ENCODE measurements around the gene MTG2. TPM values are rescaled to one million over a fixed set of nuclear protein-coding genes. Genes with fewer than 3 reads are reported as not detected.

MTG2 gene
- total and polyA plus RNA-seq, 10 of the 15 experiments (the other 5 are each of a cell fraction or from before 2014, with no cell fraction given) = 6.2 to 52.4 (median 34.3) TPM

DNA sequence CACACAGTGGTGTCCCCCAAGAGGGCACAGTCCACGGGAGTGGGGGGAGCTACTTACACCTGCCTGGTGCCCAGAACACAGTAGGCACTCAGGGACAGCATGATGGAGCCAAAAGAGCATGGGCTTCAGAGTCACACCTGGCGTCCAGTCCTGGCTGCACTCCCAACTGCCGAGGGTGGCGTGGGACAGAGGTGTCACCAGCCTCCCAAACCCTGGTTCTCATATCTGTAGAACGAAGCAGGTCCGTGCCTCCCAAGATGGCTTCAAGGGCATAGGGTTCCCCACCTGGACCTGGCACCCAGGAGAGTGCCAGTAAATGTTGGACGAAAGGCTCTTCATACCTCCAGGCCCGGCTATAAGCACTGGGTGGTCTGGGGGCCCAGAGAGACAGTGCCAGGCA lies 28.4 kb downstream of the MTG2 start:
- DNase-seq (ENCODE audit: low read depth, low spot score) = no peak
- Histone ChIP-seq H3K4me3 (no peak overlapping the region), H3K27me3 (replicated peaks in 1 of 2; ENCODE audit: control insufficient read depth in 2 of 2, insufficient read depth in 2 of 2, low read length in 1 of 2) (no peaks in the 10 kb centered on the region), H3K79me2 (ENCODE audit: control insufficient read depth, insufficient read depth, low read length) (no peaks in the 10 kb centered on the region), H3K27ac (ENCODE audit: control insufficient read depth, insufficient read depth) (no peak overlapping the region), H3K9ac (ENCODE audit: control insufficient read depth, insufficient read depth, low read length) (no peak overlapping the region), H3K9me3 (replicated peaks; ENCODE audit: control insufficient read depth, insufficient read depth, low read length) (no peaks in the 10 kb centered on the region), H4K20me1 (ENCODE audit: control insufficient read depth, insufficient read depth) (no peaks in the 10 kb centered on the region), H3K4me1 (ENCODE audit: control insufficient read depth, insufficient read depth, low read length) (no peaks in the 10 kb centered on the region), H2AFZ (ENCODE audit: control insufficient read depth, low read depth, low read length) (no peak overlapping the region), H3K4me2 (ENCODE audit: control insufficient read depth, insufficient read depth) (no peak overlapping the region), H3K36me3 (ENCODE audit: control insufficient read depth in 2 of 2, insufficient read depth in 2 of 2, low read length in 1 of 2) (no peaks in the 10 kb centered on the region)
- no peak for FAIRE-seq
- ChIA-PET SMC1A (ENCODE audit: uncharacterized antibody, unreplicated experiment) (no interaction called here), POLR2A (no interaction called here), CTCF (no interaction called here), RAD21 (ENCODE audit: unreplicated experiment) (no interaction called here)
- intact Hi-C loops (cut with micrococcal nuclease; ENCODE audit: unreplicated experiment) = no loop called here
- TF ChIP-seq TCF3 (IDR thresholded peaks at IDR 0.05; ENCODE audit: borderline replicate concordance, insufficient read depth, low read depth, low read length) (no peak), EZH2 (IDR thresholded peaks at IDR 0.05; ENCODE audit: borderline replicate concordance, control insufficient read depth, low read depth, low read length) (no peak)
- no peak for ATAC-seq
- no TSS peak for BruUV-seq (replicated peaks)
- in situ Hi-C loops (cut with MboI) = no loop called here
- 50% methylated on average over 8 of the region's 8 CpGs for WGBS (ENCODE audit: insufficient coverage, insufficient replicate concordance, low lambda C conversion rate, missing lambda C conversion rate)

DNA sequence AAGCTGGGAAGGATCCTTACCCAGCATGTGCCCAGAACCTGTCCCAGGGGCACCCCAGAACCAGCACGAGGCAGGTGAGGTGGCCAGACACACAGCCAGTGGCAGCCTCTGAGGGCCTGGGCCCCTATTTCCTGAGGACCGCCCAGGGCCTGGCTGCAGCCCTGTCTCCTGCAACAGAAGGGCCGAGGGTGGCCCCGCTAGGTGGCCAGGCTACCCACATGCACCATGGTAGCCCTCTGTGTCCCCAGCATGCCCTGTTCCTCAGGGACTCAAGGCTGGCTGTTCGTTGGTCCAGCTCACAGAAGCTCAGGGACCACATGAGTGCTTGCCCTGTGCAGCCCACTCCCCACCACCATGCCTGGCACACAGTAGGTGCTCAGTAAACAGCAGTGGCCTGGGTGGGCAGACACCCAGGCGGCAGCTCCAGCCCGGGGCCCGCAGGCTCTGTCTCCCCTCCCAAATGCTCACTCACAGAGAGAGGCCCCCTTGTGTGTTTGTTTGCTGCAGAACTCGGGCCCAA lies 29.0 kb downstream of the MTG2 start:
- POLR2A ChIA-PET = no interaction called here
- FAIRE-seq = no peak
- no peaks in the 10 kb centered on the region for H3K9me3 ChIP-seq (replicated peaks; ENCODE audit: control insufficient read depth, insufficient read depth, low read length)
- no peak overlapping the region for H3K4me3 ChIP-seq
- DNase-seq (ENCODE audit: low read depth, low spot score) = no peak
- CTCF ChIA-PET = no interaction called here
- no peak for TF ChIP-seq RELA (IDR thresholded peaks at IDR 0.05; ENCODE audit: borderline replicate concordance, partially characterized antibody)
- in situ Hi-C loops (cut with MboI) (no loop called here), intact Hi-C loops (cut with micrococcal nuclease; ENCODE audit: unreplicated experiment) (no loop called here)
- BruUV-seq (replicated peaks) = no TSS peak
- H2AFZ ChIP-seq (ENCODE audit: control insufficient read depth, low read depth, low read length) = no peak overlapping the region
- ATAC-seq = no peak
- no peaks in the 10 kb centered on the region for H3K79me2 ChIP-seq (ENCODE audit: control insufficient read depth, insufficient read depth, low read length)
- no peaks in the 10 kb centered on the region for H4K20me1 ChIP-seq (ENCODE audit: control insufficient read depth, insufficient read depth)
- H3K4me2 ChIP-seq (ENCODE audit: control insufficient read depth, insufficient read depth) = no peak overlapping the region
- 39% methylated on average over 9 of the region's 9 CpGs for WGBS (ENCODE audit: insufficient coverage, insufficient replicate concordance, low lambda C conversion rate, missing lambda C conversion rate)
- no peaks in the 10 kb centered on the region for H3K27me3 ChIP-seq (replicated peaks in 1 of 2; ENCODE audit: control insufficient read depth in 2 of 2, insufficient read depth in 2 of 2, low read length in 1 of 2)
- no peak overlapping the region for H3K9ac ChIP-seq (ENCODE audit: control insufficient read depth, insufficient read depth, low read length)
- no peaks in the 10 kb centered on the region for H3K4me1 ChIP-seq (ENCODE audit: control insufficient read depth, insufficient read depth, low read length)
- SMC1A ChIA-PET (ENCODE audit: uncharacterized antibody, unreplicated experiment) = no interaction called here
- no peaks in the 10 kb centered on the region for H3K36me3 ChIP-seq (ENCODE audit: control insufficient read depth in 2 of 2, insufficient read depth in 2 of 2, low read length in 1 of 2)
- RAD21 ChIA-PET (ENCODE audit: unreplicated experiment) = no interaction called here
- H3K27ac ChIP-seq (ENCODE audit: control insufficient read depth, insufficient read depth) = no peak overlapping the region

Measured in GM12878 (cell line).